LNCAP (cell line): ENCODE results near the gene IL1RAPL2.

Source experiments
- CTCF ChIP-seq: fragments of 450-650 bp; IDR thresholded peaks from 2 replicates; pipeline ENCODE4 v1.5.1; 2017; ENCODE audit warnings: mild to moderate bottlenecking

The IL1RAPL2 gene

GRCh38 chrX:104953251-104953650 is 387.3 kb downstream of the IL1RAPL2 start:
- no peak for TF ChIP-seq CTCF

GRCh38 chrX:104961926-104962325 is 395.9 kb downstream of the IL1RAPL2 start:
- no peak for TF ChIP-seq CTCF

DNA sequence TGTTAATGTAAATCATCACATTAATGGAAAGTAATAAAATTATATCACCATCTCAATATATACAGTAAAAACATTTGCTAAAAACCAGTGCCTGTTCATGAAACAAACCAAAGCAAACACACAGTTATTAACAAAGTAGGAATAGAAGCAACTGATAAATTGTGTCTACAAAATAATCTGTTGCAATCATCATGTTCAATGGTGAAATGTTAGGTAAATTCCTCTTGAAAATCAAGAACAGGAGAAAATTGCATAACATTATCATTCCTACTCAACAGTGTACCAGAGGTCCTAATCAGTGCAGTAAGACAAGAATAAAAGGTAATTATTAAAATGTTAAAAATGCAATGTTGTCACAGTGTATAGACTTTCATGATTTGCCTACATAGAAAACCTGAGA is 402.2 kb downstream of the IL1RAPL2 start:
- no peak for TF ChIP-seq CTCF

- no peak for TF ChIP-seq CTCF
These were observed 406.7 kb downstream of the IL1RAPL2 start for GRCh38 chrX:104972737-104973136.

- TF ChIP-seq CTCF: no peak
These were observed 421.1 kb downstream of the IL1RAPL2 start for GRCh38 chrX:104987063-104987462.

DNA sequence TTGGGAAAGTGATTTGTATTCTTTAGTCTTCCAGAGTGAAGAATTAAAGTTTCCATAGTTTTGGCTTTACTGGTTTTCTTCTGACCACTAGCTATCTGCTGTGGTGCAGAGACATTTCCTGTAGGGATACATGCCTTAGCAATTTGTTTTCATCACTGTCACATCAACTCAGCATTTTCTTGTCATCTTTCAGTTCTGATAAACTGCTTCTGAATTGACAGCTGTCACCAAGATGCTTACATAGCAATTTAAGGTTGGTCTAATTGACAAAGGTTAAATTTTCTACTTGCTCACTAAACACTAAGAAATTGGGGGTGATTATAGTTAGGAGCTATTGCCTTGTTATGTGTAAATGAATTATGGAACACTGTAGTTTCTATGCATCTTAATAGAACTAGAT is 422.0 kb downstream of the IL1RAPL2 start:
- no peak for TF ChIP-seq CTCF

GRCh38 chrX:104995546-104995945 is 429.5 kb downstream of the IL1RAPL2 start:
- no peak for TF ChIP-seq CTCF

DNA sequence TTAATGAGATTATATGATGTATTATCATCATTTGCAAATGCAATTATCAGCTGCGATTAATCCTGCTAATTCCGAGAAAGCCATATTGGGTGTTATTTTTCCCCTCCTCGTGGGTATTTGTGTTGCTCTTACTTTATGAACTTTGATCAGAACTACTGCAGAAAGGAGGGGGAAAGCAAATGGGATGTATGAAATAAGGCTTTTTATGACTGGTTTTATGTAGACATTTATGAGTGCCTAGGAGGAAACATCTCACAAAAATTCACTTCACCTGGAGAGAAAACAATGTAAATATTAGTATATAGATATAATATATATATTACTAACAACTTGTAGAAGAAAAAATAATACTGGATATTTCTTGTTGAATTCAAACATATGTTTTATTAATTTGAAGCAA is 440.1 kb downstream of the IL1RAPL2 start:
- TF ChIP-seq CTCF: no peak
